Osteoblast (primary cell): ENCODE measurements around the gene OR4D2. TPM values are rescaled to one million over a fixed set of nuclear protein-coding genes. Genes with fewer than 3 reads are reported as not detected.
A peak's percentile ranks its signal among the peaks of the same experiment; 100 is the strongest.

ENCODE experiments used
- DNase-seq: peaks from one replicate; pipeline ENCODE4 v3.0.0; 2011; ENCODE audit warnings: low spot score, mixed read lengths; ENCODE audit not compliant: insufficient read length; ENCODE audit errors: missing footprints
- H2AFZ ChIP-seq: 2 replicates; pipeline ENCODE4 v1.6.0; 2011; ENCODE audit warnings: mild to moderate bottlenecking, low read length
- H3K27ac ChIP-seq: 2 replicates; pipeline ENCODE4 v1.5.1; 2011; ENCODE audit warnings: mild to moderate bottlenecking, low read depth, low read length, moderate library complexity
- H3K27me3 ChIP-seq: 2 replicates; pipeline ENCODE4 v1.6.0; 2012; ENCODE audit warnings: mild to moderate bottlenecking, control low read depth, inconsistent platforms, low read length, moderate library complexity; ENCODE audit not compliant: insufficient read depth
- H3K36me3 ChIP-seq: 2 replicates; pipeline ENCODE4 v1.5.1; 2011; ENCODE audit warnings: mild to moderate bottlenecking, low read length, control low read depth, moderate library complexity; ENCODE audit not compliant: insufficient read depth
- H3K4me1 ChIP-seq: 2 replicates; pipeline ENCODE4 v1.5.1; 2011; ENCODE audit warnings: mild to moderate bottlenecking, low read length, control low read depth, moderate library complexity; ENCODE audit not compliant: insufficient read depth
- H3K4me2 ChIP-seq: 2 replicates; pipeline ENCODE4 v1.6.0; 2011; ENCODE audit warnings: mild to moderate bottlenecking, low read length; ENCODE audit not compliant: insufficient read depth
- H3K4me3 ChIP-seq: fragments of 200-600 bp; sonication (generic); 3 replicates; pipeline ENCODE4 v1.5.1; 2012; ENCODE audit warnings: mild to moderate bottlenecking, low read length, inconsistent platforms; ENCODE audit not compliant: insufficient read depth
- H3K79me2 ChIP-seq: 2 replicates; pipeline ENCODE4 v1.6.0; 2012; ENCODE audit warnings: mild to moderate bottlenecking, low read length, control low read depth, inconsistent platforms; ENCODE audit not compliant: insufficient read depth
- H3K9me3 ChIP-seq: 2 replicates; pipeline ENCODE4 v1.5.1; 2011; ENCODE audit warnings: low read depth, low read length, control low read depth
- H4K20me1 ChIP-seq: 2 replicates; pipeline ENCODE4 v1.6.0; 2012; ENCODE audit warnings: mild to moderate bottlenecking, low read length, control low read depth; ENCODE audit not compliant: insufficient read depth
- CTCF ChIP-seq: IDR thresholded peaks from 2 replicates; pipeline ENCODE4 v1.5.1; 2011; ENCODE audit warnings: mild to moderate bottlenecking, low read depth, low read length, moderate library complexity; ENCODE audit errors: extremely low read depth
- total RNA-seq: library from RNA; depleted of rRNA; stranded (reverse); fragments of >200 nt; gene quantifications from 2 replicates; pipeline ENCODE4 v1.2.3, GENCODE V29; 2012

OR4D2 gene
- total RNA-seq, 1 donor = not detected

- H4K20me1 ChIP-seq = no peaks in the 10 kb centered on the region
- H3K9me3 ChIP-seq = no peaks in the 10 kb centered on the region
- no peak for TF ChIP-seq CTCF
- no peak overlapping the region for H3K4me3 ChIP-seq
- H3K27me3 ChIP-seq = no peaks in the 10 kb centered on the region
- no peaks in the 10 kb centered on the region for H3K36me3 ChIP-seq
- H2AFZ ChIP-seq = no peak overlapping the region
- H3K4me1 ChIP-seq = no peaks in the 10 kb centered on the region
- DNase-seq = no peak
- no peak overlapping the region for H3K27ac ChIP-seq
- no peaks in the 10 kb centered on the region for H3K79me2 ChIP-seq
- H3K4me2 ChIP-seq = no peak overlapping the region
These were observed 3.8 kb downstream of the OR4D2 start for GRCh38 chr17:58170622-58171021.

- H3K27ac ChIP-seq = no peak overlapping the region
- no peaks in the 10 kb centered on the region for H3K79me2 ChIP-seq
- H3K4me2 ChIP-seq = no peak overlapping the region
- H3K9me3 ChIP-seq = no peaks in the 10 kb centered on the region
- no peak overlapping the region for H2AFZ ChIP-seq
- H3K4me1 ChIP-seq = no peaks in the 10 kb centered on the region
- peak; percentile 23 for TF ChIP-seq CTCF
- H3K27me3 ChIP-seq = no peaks in the 10 kb centered on the region
- H3K4me3 ChIP-seq = no peak overlapping the region
- H4K20me1 ChIP-seq = no peaks in the 10 kb centered on the region
- H3K36me3 ChIP-seq = no peaks in the 10 kb centered on the region
- DNase-seq = no peak
These were observed 5.7 kb downstream of the OR4D2 start for GRCh38 chr17:58172369-58173071.

GRCh38 chr17:58174871-58175270 lies 8.1 kb downstream of the OR4D2 start:
- DNase-seq = no peak
- H3K27me3 ChIP-seq = no peaks in the 10 kb centered on the region
- no peak overlapping the region for H3K27ac ChIP-seq
- no peak for TF ChIP-seq CTCF
- no peak overlapping the region for H3K4me3 ChIP-seq
- no peaks in the 10 kb centered on the region for H4K20me1 ChIP-seq
- no peak overlapping the region for H3K4me2 ChIP-seq
- no peaks in the 10 kb centered on the region for H3K4me1 ChIP-seq
- no peak overlapping the region for H2AFZ ChIP-seq
- no peaks in the 10 kb centered on the region for H3K36me3 ChIP-seq
- H3K9me3 ChIP-seq = no peaks in the 10 kb centered on the region
- H3K79me2 ChIP-seq = no peaks in the 10 kb centered on the region

- H3K4me1 ChIP-seq = no peaks in the 10 kb centered on the region
- peaks cover 4% of the 10 kb centered on the region for H3K27me3 ChIP-seq
- no peak overlapping the region for H3K4me3 ChIP-seq
- H3K27ac ChIP-seq = no peak overlapping the region
- DNase-seq = no peak
- no peaks in the 10 kb centered on the region for H3K9me3 ChIP-seq
- no peak overlapping the region for H2AFZ ChIP-seq
- no peaks in the 10 kb centered on the region for H4K20me1 ChIP-seq
- H3K36me3 ChIP-seq = no peaks in the 10 kb centered on the region
- no peak overlapping the region for H3K4me2 ChIP-seq
- no peaks in the 10 kb centered on the region for H3K79me2 ChIP-seq
- TF ChIP-seq CTCF = no peak
These were observed 9.4 kb downstream of the OR4D2 start for GRCh38 chr17:58176200-58176599.
